MM.1S (cell line): ENCODE results near the gene MME.

Experiments
- DNase-seq: peaks from one replicate; pipeline ENCODE4 v3.0.0-alpha.2; 2015
- H2AFZ ChIP-seq: fragments of 300-600 bp; sonication (generic); 2 replicates; pipeline ENCODE4 v1.6.0; 2016; ENCODE audit warnings: antibody characterized with exemption, low read length
- H3F3A ChIP-seq: fragments of 300-600 bp; sonication (generic); 2 replicates; pipeline ENCODE4 v1.6.1; 2016; ENCODE audit warnings: mild to moderate bottlenecking, antibody characterized with exemption, low read length, moderate library complexity, mixed read lengths; ENCODE audit not compliant: insufficient read depth
- H3K27ac ChIP-seq: fragments of 300-600 bp; sonication (generic); 2 replicates; pipeline ENCODE4 v1.5.1; 2016; ENCODE audit warnings: mild to moderate bottlenecking, low read length
- H3K27me3 ChIP-seq: fragments of 300-600 bp; sonication (generic); replicated peaks from 2 replicates; pipeline ENCODE4 v1.6.0; 2016; ENCODE audit warnings: low read length; ENCODE audit not compliant: insufficient read depth
- H3K36me3 ChIP-seq: fragments of 300-600 bp; sonication (generic); replicated peaks from 2 replicates; pipeline ENCODE4 v1.6.1; 2016; ENCODE audit warnings: mild to moderate bottlenecking, low read length, mixed read lengths; ENCODE audit not compliant: insufficient read depth
- H3K4me1 ChIP-seq: fragments of 300-600 bp; sonication (generic); 2 replicates; pipeline ENCODE4 v1.6.1; 2016; ENCODE audit warnings: low read length, mixed read lengths
- H3K4me2 ChIP-seq: fragments of 300-600 bp; sonication (generic); 2 replicates; pipeline ENCODE4 v1.6.0; 2016; ENCODE audit warnings: low read depth, low read length
- H3K4me3 ChIP-seq: fragments of 300-600 bp; sonication (generic); 2 replicates; pipeline ENCODE4 v1.5.1; 2016; ENCODE audit warnings: low read length, mixed read lengths
- H3K79me2 ChIP-seq: fragments of 300-600 bp; sonication (generic); 2 replicates; pipeline ENCODE4 v1.6.1; 2016; ENCODE audit warnings: mixed run types, low read length, mixed read lengths
- H3K9ac ChIP-seq: fragments of 300-600 bp; sonication (generic); 2 replicates; pipeline ENCODE4 v1.6.1; 2016; ENCODE audit warnings: low read length, mixed read lengths
- H3K9me2 ChIP-seq: fragments of 300-600 bp; sonication (generic); replicated peaks from 2 replicates; pipeline ENCODE4 v1.6.1; 2016; ENCODE audit warnings: mild to moderate bottlenecking, low read length, mixed read lengths; ENCODE audit not compliant: insufficient read depth
- H3K9me3 ChIP-seq: fragments of 300-600 bp; sonication (generic); replicated peaks from 2 replicates; pipeline ENCODE4 v1.6.1; 2016; ENCODE audit warnings: mild to moderate bottlenecking, low read length, mixed read lengths; ENCODE audit not compliant: insufficient read depth
- H4K20me1 ChIP-seq: fragments of 300-600 bp; sonication (generic); 2 replicates; pipeline ENCODE4 v1.6.1; 2016; ENCODE audit warnings: mild to moderate bottlenecking, low read length, moderate library complexity, mixed read lengths; ENCODE audit not compliant: insufficient read depth
- EZH2 ChIP-seq: fragments of 300-600 bp; sonication (generic); optimal IDR thresholded peaks from 2 replicates; pipeline ENCODE3; 2017; ENCODE audit warnings: low read depth, mild to moderate bottlenecking, antibody characterized with exemption, low read length, mixed read lengths
- EZH2phosphoT487 ChIP-seq: fragments of 300-600 bp; sonication (generic); IDR thresholded peaks from 2 replicates; pipeline ENCODE4 v1.6.1; 2018; ENCODE audit warnings: antibody characterized with exemption, low read length
- TF ChIP-seq, protein P1 (sequence below): fragments of 300-600 bp; sonication (generic); IDR thresholded peaks from 2 replicates; pipeline ENCODE4 v1.5.1; 2016; ENCODE audit warnings: antibody characterized with exemption, low read length, mixed read lengths

Gene MME

DNA sequence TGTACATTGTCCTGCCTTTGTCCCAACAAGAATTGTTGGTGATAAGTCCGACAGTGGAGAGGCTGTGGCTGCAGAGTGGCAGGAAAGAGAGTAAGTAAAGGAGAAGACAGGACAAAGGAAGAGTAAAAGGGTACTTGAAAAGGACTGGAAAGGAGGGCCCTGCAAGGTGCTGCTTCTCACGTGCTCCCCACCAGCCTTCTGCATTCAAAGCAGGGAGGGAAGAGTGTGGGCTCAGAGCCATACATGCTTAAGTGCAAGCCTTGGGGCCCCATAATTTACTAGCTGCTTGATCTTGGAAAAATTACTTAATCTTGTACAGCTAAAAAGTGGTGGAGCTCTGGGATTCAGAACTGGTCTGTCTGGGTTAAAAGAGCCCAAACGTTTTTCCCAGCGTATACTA is 29.9 kb downstream of the MME start:
- TF ChIP-seq EZH2 (no peak), EZH2phosphoT487 (no peak)
- TF ChIP-seq, protein P1, sequence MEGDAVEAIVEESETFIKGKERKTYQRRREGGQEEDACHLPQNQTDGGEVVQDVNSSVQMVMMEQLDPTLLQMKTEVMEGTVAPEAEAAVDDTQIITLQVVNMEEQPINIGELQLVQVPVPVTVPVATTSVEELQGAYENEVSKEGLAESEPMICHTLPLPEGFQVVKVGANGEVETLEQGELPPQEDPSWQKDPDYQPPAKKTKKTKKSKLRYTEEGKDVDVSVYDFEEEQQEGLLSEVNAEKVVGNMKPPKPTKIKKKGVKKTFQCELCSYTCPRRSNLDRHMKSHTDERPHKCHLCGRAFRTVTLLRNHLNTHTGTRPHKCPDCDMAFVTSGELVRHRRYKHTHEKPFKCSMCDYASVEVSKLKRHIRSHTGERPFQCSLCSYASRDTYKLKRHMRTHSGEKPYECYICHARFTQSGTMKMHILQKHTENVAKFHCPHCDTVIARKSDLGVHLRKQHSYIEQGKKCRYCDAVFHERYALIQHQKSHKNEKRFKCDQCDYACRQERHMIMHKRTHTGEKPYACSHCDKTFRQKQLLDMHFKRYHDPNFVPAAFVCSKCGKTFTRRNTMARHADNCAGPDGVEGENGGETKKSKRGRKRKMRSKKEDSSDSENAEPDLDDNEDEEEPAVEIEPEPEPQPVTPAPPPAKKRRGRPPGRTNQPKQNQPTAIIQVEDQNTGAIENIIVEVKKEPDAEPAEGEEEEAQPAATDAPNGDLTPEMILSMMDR = no peak
- Histone ChIP-seq H3K4me2 (no peak overlapping the region), H3K9me2 (no peaks in the 10 kb centered on the region), H3F3A (no peaks in the 10 kb centered on the region), H3K4me3 (no peak overlapping the region), H3K27ac (no peak overlapping the region), H3K27me3 (no peaks in the 10 kb centered on the region), H4K20me1 (no peaks in the 10 kb centered on the region), H3K79me2 (no peaks in the 10 kb centered on the region), H3K9me3 (no peaks in the 10 kb centered on the region), H3K4me1 (no peaks in the 10 kb centered on the region), H3K9ac (no peak overlapping the region), H2AFZ (no peak overlapping the region), H3K36me3 (no peaks in the 10 kb centered on the region)
- no peak for DNase-seq

DNA sequence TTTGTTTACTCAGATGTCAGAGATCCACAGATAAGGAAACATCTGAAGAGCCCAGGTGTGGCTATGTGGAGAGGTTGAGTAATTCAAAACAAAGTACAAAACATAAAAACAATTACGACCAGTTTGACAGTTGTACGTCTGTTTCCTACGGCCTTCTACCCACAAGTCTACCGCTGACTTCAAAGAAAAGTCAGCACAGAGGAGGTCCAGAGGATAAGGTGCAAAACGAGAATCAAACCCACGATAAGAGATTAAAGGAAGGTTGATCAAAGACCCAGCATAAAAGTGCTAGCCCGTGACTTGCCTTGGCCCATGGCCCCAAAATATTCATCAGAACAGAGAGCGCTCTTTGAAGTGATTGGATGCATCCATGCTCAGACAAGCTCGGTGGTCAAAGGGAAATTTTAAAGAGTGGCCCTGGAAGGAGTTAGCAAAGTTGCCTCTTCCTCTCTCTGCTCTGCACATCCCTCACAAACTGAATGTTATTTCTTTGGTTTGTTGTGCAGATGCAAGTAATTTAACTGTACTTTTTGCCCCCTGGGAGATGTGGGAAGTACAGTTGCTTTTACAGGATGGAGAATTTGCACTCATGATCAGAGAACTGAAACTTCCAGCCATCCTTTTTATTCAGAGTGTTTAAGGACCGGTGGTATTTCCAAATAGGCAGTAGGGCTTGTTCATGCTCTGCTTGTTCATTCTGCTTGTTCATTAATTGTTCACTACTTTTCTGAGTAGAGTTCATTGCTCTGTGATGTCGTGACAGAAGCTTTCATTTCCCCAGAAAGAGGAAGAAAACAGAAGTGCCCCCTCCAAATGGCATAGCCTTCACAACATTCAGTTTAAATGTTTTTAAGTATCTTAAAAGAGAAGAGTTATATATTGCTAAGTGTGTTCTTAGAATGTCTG is 31.1 kb downstream of the MME start:
- Histone ChIP-seq H3K4me3 (no peak overlapping the region), H3K4me1 (no peaks in the 10 kb centered on the region)

DNA sequence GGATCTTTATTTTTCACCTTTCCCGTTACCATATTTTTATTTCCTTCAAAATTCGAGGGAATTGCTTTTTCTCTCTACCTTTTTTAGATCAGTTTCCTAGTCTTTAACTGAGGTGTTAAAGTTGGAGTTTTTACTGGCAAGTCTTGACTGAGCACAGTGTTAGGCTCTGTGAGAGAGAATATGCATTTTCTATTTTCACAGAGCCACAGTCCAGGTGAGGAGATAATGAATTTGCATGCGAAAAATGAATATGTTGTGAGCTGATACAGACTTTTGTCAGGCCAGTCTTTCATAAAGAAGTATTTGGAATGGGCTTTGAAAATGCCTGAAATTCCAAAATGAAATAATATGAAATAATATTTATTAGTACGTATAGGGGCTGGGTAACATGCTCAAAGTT is 31.9 kb downstream of the MME start:
- H3K4me1 ChIP-seq = no peaks in the 10 kb centered on the region
- H3K9me3 ChIP-seq = no peaks in the 10 kb centered on the region
- H3K27me3 ChIP-seq = no peaks in the 10 kb centered on the region
- H3K79me2 ChIP-seq = no peaks in the 10 kb centered on the region
- no peak overlapping the region for H3K4me2 ChIP-seq
- no peak overlapping the region for H3K4me3 ChIP-seq
- H3K9ac ChIP-seq = no peak overlapping the region
- no peaks in the 10 kb centered on the region for H3K36me3 ChIP-seq
- DNase-seq = no peak
- TF ChIP-seq EZH2phosphoT487 (no peak), EZH2 (no peak)
- TF ChIP-seq, protein P1 = no peak
- no peak overlapping the region for H3K27ac ChIP-seq
- no peaks in the 10 kb centered on the region for H3F3A ChIP-seq
- no peak overlapping the region for H2AFZ ChIP-seq
- H3K9me2 ChIP-seq = no peaks in the 10 kb centered on the region
- H4K20me1 ChIP-seq = no peaks in the 10 kb centered on the region

More for the DNA sequence above, 31.1 kb downstream of the MME start:
- no peak for DNase-seq
- TF ChIP-seq EZH2 = no peak
- TF ChIP-seq, protein P1 = no peak
- Histone ChIP-seq H3F3A (no peaks in the 10 kb centered on the region), H2AFZ (no peak overlapping the region), H3K4me2 (no peak overlapping the region), H3K79me2 (no peaks in the 10 kb centered on the region), H3K27ac (no peak overlapping the region), H3K9me2 (no peaks in the 10 kb centered on the region), H4K20me1 (no peaks in the 10 kb centered on the region), H3K27me3 (no peaks in the 10 kb centered on the region), H3K9ac (no peak overlapping the region), H3K9me3 (no peaks in the 10 kb centered on the region), H3K36me3 (no peaks in the 10 kb centered on the region)
